Coronary artery (tissue), 2 donors: Measurements from ENCODE around the gene ZNF148.

Experiments used
- DNase-seq: peaks from one replicate; pipeline ENCODE4 v3.0.0-alpha.2; 2017; ENCODE audit warnings: low spot score
- H3K27ac ChIP-seq, 2 donors: fragments of 200-600 bp; sonication (generic); one replicate each; pipeline ENCODE4 v1.5.1; 2016 to 2019
- H3K4me3 ChIP-seq: fragments of 200-600 bp; sonication (generic); 2 replicates; pipeline ENCODE4 v1.5.1; 2016; ENCODE audit warnings: mild to moderate bottlenecking, moderate library complexity
- TF ChIP-seq, protein P1 (sequence below): fragments of 200-600 bp; sonication (generic); IDR thresholded peaks from one replicate; pipeline ENCODE4 v1.5.1; 2019; ENCODE audit warnings: antibody characterized with exemption

ZNF148 gene

DNA sequence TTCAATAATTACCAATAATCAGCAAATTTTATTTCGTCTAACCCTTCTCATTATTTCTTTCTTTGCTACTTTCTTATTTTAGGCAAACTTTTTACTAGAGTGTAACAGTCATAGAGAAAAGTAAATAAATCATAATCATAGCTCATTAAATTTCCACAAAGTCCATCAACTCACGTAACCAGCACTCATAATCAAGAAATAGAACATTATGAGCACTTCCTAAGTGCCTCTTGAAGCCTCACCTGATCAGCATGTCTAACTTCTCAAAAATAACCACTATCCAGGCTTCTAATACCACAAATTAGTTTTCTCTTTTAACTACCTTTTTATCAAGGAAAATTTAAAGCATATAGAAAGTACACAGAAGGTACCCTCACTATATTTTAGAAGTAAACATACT is 124.2 kb downstream of the ZNF148 start:
- Histone ChIP-seq H3K27ac (no peak overlapping the region), H3K4me3 (no peak overlapping the region)
- TF ChIP-seq, protein P1, sequence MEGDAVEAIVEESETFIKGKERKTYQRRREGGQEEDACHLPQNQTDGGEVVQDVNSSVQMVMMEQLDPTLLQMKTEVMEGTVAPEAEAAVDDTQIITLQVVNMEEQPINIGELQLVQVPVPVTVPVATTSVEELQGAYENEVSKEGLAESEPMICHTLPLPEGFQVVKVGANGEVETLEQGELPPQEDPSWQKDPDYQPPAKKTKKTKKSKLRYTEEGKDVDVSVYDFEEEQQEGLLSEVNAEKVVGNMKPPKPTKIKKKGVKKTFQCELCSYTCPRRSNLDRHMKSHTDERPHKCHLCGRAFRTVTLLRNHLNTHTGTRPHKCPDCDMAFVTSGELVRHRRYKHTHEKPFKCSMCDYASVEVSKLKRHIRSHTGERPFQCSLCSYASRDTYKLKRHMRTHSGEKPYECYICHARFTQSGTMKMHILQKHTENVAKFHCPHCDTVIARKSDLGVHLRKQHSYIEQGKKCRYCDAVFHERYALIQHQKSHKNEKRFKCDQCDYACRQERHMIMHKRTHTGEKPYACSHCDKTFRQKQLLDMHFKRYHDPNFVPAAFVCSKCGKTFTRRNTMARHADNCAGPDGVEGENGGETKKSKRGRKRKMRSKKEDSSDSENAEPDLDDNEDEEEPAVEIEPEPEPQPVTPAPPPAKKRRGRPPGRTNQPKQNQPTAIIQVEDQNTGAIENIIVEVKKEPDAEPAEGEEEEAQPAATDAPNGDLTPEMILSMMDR, result no peak
- no peak for DNase-seq

- TF ChIP-seq, protein P1, result no peak
- no peak for DNase-seq
Observed at GRCh38 chr3:125246237-125246636, 128.9 kb downstream of the ZNF148 start.

GRCh38 chr3:125245521-125245920 is 129.6 kb downstream of the ZNF148 start:
- H3K4me3 ChIP-seq, result no peak overlapping the region
- H3K27ac ChIP-seq, result no peak overlapping the region
- TF ChIP-seq, protein P1, result no peak
- DNase-seq, result no peak

More at GRCh38 chr3:125246237-125246636, 128.9 kb downstream of the ZNF148 start:
- Histone ChIP-seq H3K27ac (no peak overlapping the region), H3K4me3 (no peak overlapping the region)

- Histone ChIP-seq H3K4me3 (no peak overlapping the region), H3K27ac (no peak overlapping the region)
- DNase-seq, result no peak
- TF ChIP-seq, protein P1, result no peak
Observed at GRCh38 chr3:125240496-125240895, 134.6 kb downstream of the ZNF148 start.

GRCh38 chr3:125239266-125239665 is 135.9 kb downstream of the ZNF148 start:
- TF ChIP-seq, protein P1, result no peak
- no peak for DNase-seq
- Histone ChIP-seq H3K4me3 (no peak overlapping the region), H3K27ac (no peak overlapping the region)

GRCh38 chr3:125238759-125239158 is 136.4 kb downstream of the ZNF148 start:
- TF ChIP-seq, protein P1, result no peak
- Histone ChIP-seq H3K4me3 (no peak overlapping the region), H3K27ac (no peak overlapping the region)
- DNase-seq, result no peak

DNA sequence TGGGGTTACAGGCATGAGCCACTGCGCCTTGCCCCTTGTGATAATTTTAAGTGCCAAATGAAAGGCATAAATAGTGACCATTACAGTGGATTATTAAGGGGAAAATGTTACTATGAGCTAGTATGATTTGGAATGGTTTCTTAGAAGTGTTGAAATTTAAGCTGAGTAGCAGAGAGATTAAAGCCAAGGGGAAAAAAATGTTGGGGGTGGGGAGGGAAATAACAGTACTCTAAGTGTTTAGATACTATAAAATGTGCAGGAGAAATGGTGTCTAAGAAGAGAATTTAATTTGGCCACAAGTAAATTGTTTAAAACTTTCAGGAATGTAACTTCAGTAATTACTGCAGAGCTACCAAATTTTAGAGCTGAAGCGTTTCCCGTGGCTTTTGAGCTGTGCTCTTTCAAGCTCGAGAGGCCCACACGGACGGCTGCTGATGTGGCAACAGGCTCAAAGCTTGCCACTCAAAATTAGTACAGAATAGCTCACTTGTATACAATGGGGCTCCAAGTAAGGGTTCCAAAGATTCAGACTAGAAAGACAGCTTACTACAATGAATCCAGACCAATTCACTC is 138.7 kb downstream of the ZNF148 start:
- TF ChIP-seq, protein P1, result no peak
- DNase-seq, result no peak
- no peak overlapping the region for H3K4me3 ChIP-seq
- no peak overlapping the region for H3K27ac ChIP-seq
